ENCODE results near the gene SEMA3A. TPM values are rescaled to one million over a fixed set of nuclear protein-coding genes. Genes with fewer than 3 reads are reported as not detected.

Gene SEMA3A
- total and polyA plus RNA-seq, 2 of the 4 experiments (the other 2 are of a cell fraction) = 31.2 to 213 TPM

GRCh38 chr7:84025332-84025927 is 169.2 kb downstream of the SEMA3A start:
- Histone ChIP-seq H2BK15ac (ENCODE audit: low read depth, low read length) (no peak overlapping the region), H3K4me2 (ENCODE audit: low read depth, low read length) (peak overlapping the region; percentile 66), H3K18ac (ENCODE audit: low read depth, low read length) (0 out of 2 replicates have a peak overlapping the region, but pooled peaks have one; percentile 13), H3K9me1 (ENCODE audit: insufficient read depth, low read length) (no peaks in the 10 kb centered on the region; the same call in 1 of the 2 replicates), H3K4ac (ENCODE audit: low read depth, low read length) (no peak overlapping the region), H2BK120ac (ENCODE audit: low read depth, low read length) (no peak overlapping the region), H3K27ac (ENCODE audit: insufficient read depth, low read length) (peak overlapping the region; percentile 78; the same call in 1 of the 2 replicates), H3K4me3 (ENCODE audit: insufficient read depth, low read depth, low read length) (no peak overlapping the region), H2AK9ac (replicated peaks; ENCODE audit: low read depth, low read length, poor library complexity) (no peak overlapping the region), H3K9me3 (ENCODE audit: control insufficient read depth, insufficient read depth, low read length) (no peaks in the 10 kb centered on the region), H2AK5ac (ENCODE audit: low read depth, low read length) (no peak overlapping the region), H4K8ac (ENCODE audit: low read depth in 2 of 2, low read length in 2 of 2) (0 out of 4 replicates have a peak overlapping the region, but pooled peaks of 1 of the 2 experiments have one; percentile 27), H3K56ac (ENCODE audit: extremely low read depth, insufficient read depth, low read length) (no peak overlapping the region), H4K20me1 (ENCODE audit: insufficient read depth, low read length) (peaks cover 5% of the 10 kb centered on the region; the same call in 1 of the 2 replicates), H4K91ac (ENCODE audit: insufficient read depth, low read depth, low read length) (peak overlapping the region; percentile 21; the same call in 1 of the 2 replicates), H3K79me1 (ENCODE audit: low read depth in 1 of 2, low read length in 2 of 2) (peaks cover 5 to 43% of the 10 kb centered on the region in 2 experiments; a peak in 3 of 4 replicates), H3K27me3 (ENCODE audit: control insufficient read depth, insufficient read depth, low read length) (no peaks in the 10 kb centered on the region), H3K4me1 (ENCODE audit: control insufficient read depth, insufficient read depth, low read length) (peaks cover 5% of the 10 kb centered on the region; the same call in 1 of the 2 replicates), H2AFZ (replicated peaks; ENCODE audit: low read length, poor library complexity) (no peak overlapping the region), H3K9ac (ENCODE audit: low read depth, low read length) (no peak overlapping the region), H3K23ac (ENCODE audit: low read depth, low read length) (no peak overlapping the region), H2BK20ac (ENCODE audit: low read depth, low read length) (no peak overlapping the region), H3K14ac (replicated peaks; ENCODE audit: low read depth, low read length) (no peak overlapping the region), H4K5ac (ENCODE audit: low read depth, low read length) (peak overlapping the region; percentile 12; the same call in 1 of the 2 replicates), H2BK5ac (ENCODE audit: low read depth, low read length, poor library complexity, severe bottlenecking) (peak overlapping the region; percentile 81), H3K36me3 (ENCODE audit: control insufficient read depth, insufficient read depth, low read length) (peaks cover 6% of the 10 kb centered on the region; the same call in 1 of the 2 replicates)
- intact Hi-C loops (cut with micrococcal nuclease) = no loop called here
- ATAC-seq (ENCODE audit: low read depth) = peak; percentile 92
- DNase-seq = peak; percentile 94
- dilution Hi-C loops (cut with HindIII; ENCODE audit: low sequenced_read_pairs, unreplicated experiment) = no loop called here
- POLR2A ChIA-PET (ENCODE audit: unreplicated experiment) = no interaction called here
- no TSS peak for BruUV-seq (replicated peaks)
- TF ChIP-seq FOS (IDR thresholded peaks at IDR 0.05; ENCODE audit: low read depth, low read length) (peak; percentile 66), SMC3 (IDR thresholded peaks at IDR 0.05; ENCODE audit: low read depth, low read length) (no peak), BHLHE40 (IDR thresholded peaks at IDR 0.05; ENCODE audit: low read depth, low read length) (peak; percentile 23)
- 0% methylated on average over 1 of the region's 3 CpGs; no CpG with 5 or more reads in 1 of the 2 experiments for WGBS, 2 experiments (ENCODE audit: extremely low coverage in 2 of 2, insufficient read length in 1 of 2)
- in situ Hi-C loops (cut with MboI; ENCODE audit: low sequenced_read_pairs) = no loop called here
- CTCF ChIA-PET = interaction anchor here (0.7 kb wide), 1 partner anchor 884 kb away, joined by 3 read pairs; no protein-coding TSS in a partner anchor
